ENCODE results near the gene POC1B. TPM values are rescaled to one million over a fixed set of nuclear protein-coding genes. Genes with fewer than 3 reads are reported as not detected.

The POC1B gene
- total RNA-seq, 1 donor from 2014 or later, result 15.8 TPM

- no peaks in the 10 kb centered on the region for H3K36me3 ChIP-seq
- no peaks in the 10 kb centered on the region for H3K27me3 ChIP-seq
- no peaks in the 10 kb centered on the region for H3K4me1 ChIP-seq
- DNase-seq (no peak), ATAC-seq (peak; percentile 46)
- no peak overlapping the region for H3K27ac ChIP-seq
- H3K4me3 ChIP-seq, result no peak overlapping the region
- no peak for TF ChIP-seq CTCF (IDR thresholded peaks at IDR 0.05)
- intact Hi-C loops (cut with DNase I), result no loop called here
- H3K9me3 ChIP-seq, result no peaks in the 10 kb centered on the region
Measured at GRCh38 chr12:89568484-89568883, 42.6 kb upstream of the POC1B start.

- Histone ChIP-seq H3K27me3 (no peaks in the 10 kb centered on the region), H3K36me3 (no peaks in the 10 kb centered on the region), H3K4me1 (no peaks in the 10 kb centered on the region), H3K9me3 (no peaks in the 10 kb centered on the region), H3K27ac (no peak overlapping the region), H3K4me3 (no peak overlapping the region)
- peak; percentile 56 for ATAC-seq
- no peak for TF ChIP-seq CTCF (IDR thresholded peaks at IDR 0.05)
- intact Hi-C loops (cut with DNase I), result no loop called here
- no peak for DNase-seq
Measured at GRCh38 chr12:89567691-89568239, 41.9 kb upstream of the POC1B start.

GRCh38 chr12:89566615-89567014, 40.8 kb upstream of the POC1B start:
- TF ChIP-seq CTCF (IDR thresholded peaks at IDR 0.05), result no peak
- intact Hi-C loops (cut with DNase I), result no loop called here
- no peaks in the 10 kb centered on the region for H3K27me3 ChIP-seq

GRCh38 chr12:89565002-89565401, 39.2 kb upstream of the POC1B start:
- no peaks in the 10 kb centered on the region for H3K36me3 ChIP-seq
- no peak for ATAC-seq
- no peak for DNase-seq
- no peaks in the 10 kb centered on the region for H3K9me3 ChIP-seq
- intact Hi-C loops (cut with DNase I), result no loop called here
- H3K27me3 ChIP-seq, result no peaks in the 10 kb centered on the region
- no peak for TF ChIP-seq CTCF (IDR thresholded peaks at IDR 0.05)
- H3K4me3 ChIP-seq, result no peak overlapping the region
- no peaks in the 10 kb centered on the region for H3K4me1 ChIP-seq
- H3K27ac ChIP-seq, result no peak overlapping the region

More at GRCh38 chr12:89566615-89567014, 40.8 kb upstream of the POC1B start:
- DNase-seq (no peak), ATAC-seq (no peak)
- Histone ChIP-seq H3K9me3 (no peaks in the 10 kb centered on the region), H3K27ac (no peak overlapping the region), H3K4me1 (no peaks in the 10 kb centered on the region), H3K36me3 (no peaks in the 10 kb centered on the region), H3K4me3 (no peak overlapping the region)

GRCh38 chr12:89559753-89560152, 33.9 kb upstream of the POC1B start:
- intact Hi-C loops (cut with DNase I), result no loop called here
- ATAC-seq (no peak), DNase-seq (no peak)
- Histone ChIP-seq H3K36me3 (no peaks in the 10 kb centered on the region), H3K4me1 (no peaks in the 10 kb centered on the region), H3K4me3 (no peak overlapping the region), H3K9me3 (no peaks in the 10 kb centered on the region), H3K27ac (no peak overlapping the region), H3K27me3 (no peaks in the 10 kb centered on the region)
- TF ChIP-seq CTCF (IDR thresholded peaks at IDR 0.05), result no peak

- Histone ChIP-seq H3K9me3 (no peaks in the 10 kb centered on the region), H3K4me3 (no peak overlapping the region), H3K27me3 (no peaks in the 10 kb centered on the region), H3K36me3 (no peaks in the 10 kb centered on the region), H3K4me1 (no peaks in the 10 kb centered on the region), H3K27ac (no peak overlapping the region)
- DNase-seq (no peak), ATAC-seq (no peak)
- intact Hi-C loops (cut with DNase I), result no loop called here
- TF ChIP-seq CTCF (IDR thresholded peaks at IDR 0.05), result no peak
Measured at GRCh38 chr12:89556976-89557375, 31.1 kb upstream of the POC1B start.

Measured in upper lobe of right lung (tissue), 1 donor.